Measurements from ENCODE around the gene GAD1.

GRCh38 chr2:170882758-170883157 lies 66.1 kb downstream of the GAD1 start:
- no peak for TF ChIP-seq POLR2AphosphoS5 (IDR thresholded peaks at IDR 0.05)
- TF ChIP-seq, protein P1, sequence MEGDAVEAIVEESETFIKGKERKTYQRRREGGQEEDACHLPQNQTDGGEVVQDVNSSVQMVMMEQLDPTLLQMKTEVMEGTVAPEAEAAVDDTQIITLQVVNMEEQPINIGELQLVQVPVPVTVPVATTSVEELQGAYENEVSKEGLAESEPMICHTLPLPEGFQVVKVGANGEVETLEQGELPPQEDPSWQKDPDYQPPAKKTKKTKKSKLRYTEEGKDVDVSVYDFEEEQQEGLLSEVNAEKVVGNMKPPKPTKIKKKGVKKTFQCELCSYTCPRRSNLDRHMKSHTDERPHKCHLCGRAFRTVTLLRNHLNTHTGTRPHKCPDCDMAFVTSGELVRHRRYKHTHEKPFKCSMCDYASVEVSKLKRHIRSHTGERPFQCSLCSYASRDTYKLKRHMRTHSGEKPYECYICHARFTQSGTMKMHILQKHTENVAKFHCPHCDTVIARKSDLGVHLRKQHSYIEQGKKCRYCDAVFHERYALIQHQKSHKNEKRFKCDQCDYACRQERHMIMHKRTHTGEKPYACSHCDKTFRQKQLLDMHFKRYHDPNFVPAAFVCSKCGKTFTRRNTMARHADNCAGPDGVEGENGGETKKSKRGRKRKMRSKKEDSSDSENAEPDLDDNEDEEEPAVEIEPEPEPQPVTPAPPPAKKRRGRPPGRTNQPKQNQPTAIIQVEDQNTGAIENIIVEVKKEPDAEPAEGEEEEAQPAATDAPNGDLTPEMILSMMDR (IDR thresholded peaks at IDR 0.05; ENCODE audit: poor library complexity, severe bottlenecking), result no peak
